ENCODE data around the gene PATL2. TPM values are rescaled to one million over a fixed set of nuclear protein-coding genes. Genes with fewer than 3 reads are reported as not detected.
"Not testable (repeated sequence)": the region's sequence is repeated elsewhere in the genome, so short reads cannot be mapped to it uniquely, and the experiment has no call there.

PATL2 gene
- total RNA-seq, 1 donor from 2014 or later, result not detected

DNA sequence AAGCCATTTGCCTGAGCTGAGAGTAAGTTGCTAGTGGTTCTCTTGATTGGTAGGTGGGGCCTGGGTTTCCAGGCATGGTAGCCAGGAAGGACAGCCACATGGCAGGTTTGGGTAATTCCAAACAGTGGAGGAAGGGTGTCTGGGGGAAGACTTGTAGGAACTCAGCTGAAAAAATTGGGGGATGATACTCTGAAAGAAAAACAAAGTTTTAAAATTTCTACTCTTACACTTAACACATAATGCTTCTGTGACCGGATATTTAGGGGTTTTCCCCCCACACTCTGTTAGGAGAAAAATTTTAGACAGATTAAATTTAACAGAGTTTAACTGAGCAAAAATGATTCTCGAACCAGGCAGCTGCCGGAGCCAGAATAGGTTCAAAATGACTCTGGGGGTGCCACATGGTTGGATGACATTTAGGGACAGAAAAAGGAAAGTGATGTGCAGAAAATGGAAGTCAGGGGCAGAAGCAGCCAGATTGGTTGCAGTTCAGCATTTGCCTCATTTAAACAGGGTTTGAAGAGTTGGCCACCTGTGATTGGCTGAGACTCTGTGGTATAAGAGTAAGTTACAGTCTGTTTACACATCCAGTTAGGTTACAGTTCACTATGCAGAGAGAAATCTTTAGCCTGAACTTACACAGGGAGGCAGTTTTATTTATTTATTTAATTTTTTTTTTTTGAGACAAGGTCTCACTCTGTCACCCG is 8.3 kb upstream of the PATL2 start:
- DNase-seq (ENCODE audit: low read depth in 2 of 2), result no peak

DNA sequence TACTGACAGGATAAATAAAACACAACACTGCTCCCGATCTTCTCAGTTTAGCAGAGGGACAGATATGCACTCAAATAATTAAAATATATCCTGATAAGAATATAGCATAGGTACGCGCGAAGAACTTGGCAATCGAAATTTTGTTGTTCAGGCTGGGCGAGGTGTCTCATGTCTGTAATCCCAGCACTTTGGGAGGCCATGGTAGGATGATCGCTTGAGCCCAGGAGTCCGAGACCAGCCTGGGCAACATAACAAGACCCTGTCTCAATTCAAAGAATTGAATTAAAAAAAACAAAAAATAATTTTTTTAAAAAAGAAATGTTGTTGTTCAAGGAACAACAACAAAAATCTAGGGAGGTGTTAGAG is 7.8 kb upstream of the PATL2 start:
- no peak for DNase-seq (ENCODE audit: low read depth in 2 of 2)

DNA sequence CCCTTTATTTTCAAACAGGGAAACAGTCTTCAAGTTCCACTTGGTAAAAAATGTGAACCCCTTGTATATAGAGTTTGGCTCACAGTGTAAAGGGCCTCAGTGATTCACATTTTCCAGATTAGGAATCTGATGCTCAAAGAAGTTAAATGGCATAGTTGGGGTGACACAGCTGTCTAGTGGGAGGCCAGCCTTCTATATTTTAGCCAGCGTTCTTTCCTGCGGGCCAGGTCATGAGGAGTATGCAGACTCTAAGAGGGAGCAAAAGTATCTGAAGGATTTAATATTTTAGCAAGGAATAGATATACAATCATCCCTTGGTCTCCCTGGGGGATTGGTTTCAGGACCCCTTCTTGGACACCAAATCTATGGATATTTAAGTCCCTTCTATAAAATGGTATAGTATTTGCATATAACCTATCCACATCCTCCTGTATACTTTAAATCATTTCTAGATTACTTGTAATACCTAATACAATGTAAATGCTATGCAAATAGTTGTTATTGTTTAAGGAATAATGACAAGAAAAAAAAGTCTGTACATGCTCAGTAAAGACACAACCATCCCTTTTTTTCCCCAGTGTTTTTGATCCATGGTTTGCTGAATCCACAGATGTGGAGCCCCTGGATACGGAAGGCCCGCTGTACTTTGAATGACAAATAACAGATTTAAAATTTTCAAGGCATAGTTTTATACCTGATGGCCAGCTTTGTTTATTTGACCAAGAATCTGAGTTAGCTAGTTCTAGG is 7.2 kb upstream of the PATL2 start:
- no peak for DNase-seq (ENCODE audit: low read depth in 2 of 2)

DNA sequence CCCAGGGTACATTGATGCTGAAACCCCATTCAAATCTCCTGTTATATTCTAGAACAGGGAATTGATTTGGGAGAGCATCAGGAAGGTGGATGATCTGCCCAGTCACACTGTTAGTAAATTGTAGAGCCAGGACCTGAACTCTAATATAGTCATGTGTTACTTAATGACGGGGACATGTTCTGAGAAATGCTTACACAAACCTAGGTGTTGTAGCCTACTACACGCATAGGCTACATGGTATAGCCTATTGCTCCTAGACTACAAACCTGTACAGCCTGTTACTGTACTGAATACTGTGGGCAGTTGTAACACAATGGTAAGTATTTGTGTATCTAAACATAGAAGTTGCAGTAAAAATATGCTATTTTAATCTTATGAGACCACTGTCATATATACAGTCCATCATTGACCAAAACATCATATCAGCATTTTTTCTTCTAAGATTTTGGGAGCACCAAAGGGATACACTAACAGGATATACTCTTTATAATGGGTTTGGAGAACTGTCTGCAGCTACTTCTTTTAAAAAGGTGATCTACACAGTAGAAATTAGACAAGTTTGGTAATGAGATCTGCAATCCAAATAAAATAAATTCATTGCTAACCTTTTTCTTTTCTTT is 6.0 kb upstream of the PATL2 start:
- DNase-seq (ENCODE audit: low read depth in 2 of 2), result no peak

DNA sequence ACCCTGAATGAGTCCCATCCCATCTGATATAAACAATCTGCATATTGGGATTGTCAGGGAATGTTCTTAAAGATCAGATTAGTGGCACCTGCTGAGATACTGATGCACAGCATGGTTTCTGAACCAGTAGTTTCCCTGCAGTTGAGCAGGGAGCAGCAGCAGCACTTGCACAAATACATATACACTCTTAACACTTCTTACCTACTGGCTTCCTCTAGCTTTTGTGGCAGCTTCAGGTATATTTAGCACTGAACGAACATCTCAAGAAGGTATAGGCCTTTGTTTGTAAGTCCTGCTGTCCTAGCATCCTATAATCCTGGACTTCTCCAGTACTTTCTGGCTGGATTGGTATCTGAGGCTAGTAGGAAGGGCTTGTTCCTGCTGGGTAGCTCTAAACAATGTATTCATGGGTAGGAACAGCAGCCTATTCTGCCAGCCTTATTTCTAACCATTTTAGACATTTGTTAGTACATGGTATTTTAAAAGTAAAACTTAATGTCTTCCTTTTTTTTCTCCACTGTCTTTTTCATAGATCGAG is 4.7 kb upstream of the PATL2 start:
- DNase-seq (ENCODE audit: low read depth in 2 of 2), result no peak

DNA sequence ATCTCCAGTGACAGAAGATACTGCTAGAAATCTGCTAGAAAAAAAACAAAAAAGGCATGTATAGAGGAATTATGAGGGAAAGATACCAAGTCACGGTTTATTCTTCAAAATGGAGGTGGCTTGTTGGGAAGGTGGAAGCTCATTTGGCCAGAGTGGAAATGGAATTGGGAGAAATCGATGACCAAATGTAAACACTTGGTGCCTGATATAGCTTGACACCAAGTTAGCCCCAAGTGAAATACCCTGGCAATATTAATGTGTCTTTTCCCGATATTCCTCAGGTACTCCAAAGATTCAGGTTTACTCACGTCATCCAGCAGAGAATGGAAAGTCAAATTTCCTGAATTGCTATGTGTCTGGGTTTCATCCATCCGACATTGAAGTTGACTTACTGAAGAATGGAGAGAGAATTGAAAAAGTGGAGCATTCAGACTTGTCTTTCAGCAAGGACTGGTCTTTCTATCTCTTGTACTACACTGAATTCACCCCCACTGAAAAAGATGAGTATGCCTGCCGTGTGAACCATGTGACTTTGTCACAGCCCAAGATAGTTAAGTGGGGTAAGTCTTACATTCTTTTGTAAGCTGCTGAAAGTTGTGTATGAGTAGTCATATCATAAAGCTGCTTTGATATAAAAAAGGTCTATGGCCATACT is 4.1 kb upstream of the PATL2 start:
- no peak for DNase-seq (ENCODE audit: low read depth in 2 of 2)

DNA sequence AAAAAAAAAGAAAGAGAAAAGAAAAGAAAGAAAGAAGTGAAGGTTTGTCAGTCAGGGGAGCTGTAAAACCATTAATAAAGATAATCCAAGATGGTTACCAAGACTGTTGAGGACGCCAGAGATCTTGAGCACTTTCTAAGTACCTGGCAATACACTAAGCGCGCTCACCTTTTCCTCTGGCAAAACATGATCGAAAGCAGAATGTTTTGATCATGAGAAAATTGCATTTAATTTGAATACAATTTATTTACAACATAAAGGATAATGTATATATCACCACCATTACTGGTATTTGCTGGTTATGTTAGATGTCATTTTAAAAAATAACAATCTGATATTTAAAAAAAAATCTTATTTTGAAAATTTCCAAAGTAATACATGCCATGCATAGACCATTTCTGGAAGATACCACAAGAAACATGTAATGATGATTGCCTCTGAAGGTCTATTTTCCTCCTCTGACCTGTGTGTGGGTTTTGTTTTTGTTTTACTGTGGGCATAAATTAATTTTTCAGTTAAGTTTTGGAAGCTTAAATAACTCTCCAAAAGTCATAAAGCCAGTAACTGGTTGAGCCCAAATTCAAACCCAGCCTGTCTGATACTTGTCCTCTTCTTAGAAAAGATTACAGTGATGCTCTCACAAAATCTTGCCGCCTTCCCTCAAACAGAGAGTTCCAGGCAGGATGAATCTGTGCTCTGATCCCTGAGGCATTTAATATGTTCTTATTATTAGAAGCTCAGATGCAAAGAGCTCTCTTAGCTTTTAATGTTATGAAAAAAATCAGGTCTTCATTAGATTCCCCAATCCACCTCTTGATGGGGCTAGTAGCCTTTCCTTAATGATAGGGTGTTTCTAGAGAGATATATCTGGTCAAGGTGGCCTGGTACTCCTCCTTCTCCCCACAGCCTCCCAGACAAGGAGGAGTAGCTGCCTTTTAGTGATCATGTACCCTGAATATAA is 2.2 kb upstream of the PATL2 start:
- DNase-seq (ENCODE audit: low read depth in 2 of 2), result peak; percentile 50 to 52

DNA sequence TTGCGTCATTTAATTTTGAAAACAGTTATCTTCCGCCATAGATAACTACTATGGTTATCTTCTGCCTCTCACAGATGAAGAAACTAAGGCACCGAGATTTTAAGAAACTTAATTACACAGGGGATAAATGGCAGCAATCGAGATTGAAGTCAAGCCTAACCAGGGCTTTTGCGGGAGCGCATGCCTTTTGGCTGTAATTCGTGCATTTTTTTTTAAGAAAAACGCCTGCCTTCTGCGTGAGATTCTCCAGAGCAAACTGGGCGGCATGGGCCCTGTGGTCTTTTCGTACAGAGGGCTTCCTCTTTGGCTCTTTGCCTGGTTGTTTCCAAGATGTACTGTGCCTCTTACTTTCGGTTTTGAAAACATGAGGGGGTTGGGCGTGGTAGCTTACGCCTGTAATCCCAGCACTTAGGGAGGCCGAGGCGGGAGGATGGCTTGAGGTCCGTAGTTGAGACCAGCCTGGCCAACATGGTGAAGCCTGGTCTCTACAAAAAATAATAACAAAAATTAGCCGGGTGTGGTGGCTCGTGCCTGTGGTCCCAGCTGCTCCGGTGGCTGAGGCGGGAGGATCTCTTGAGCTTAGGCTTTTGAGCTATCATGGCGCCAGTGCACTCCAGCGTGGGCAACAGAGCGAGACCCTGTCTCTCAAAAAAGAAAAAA is 1.4 kb upstream of the PATL2 start:
- DNase-seq (ENCODE audit: low read depth in 2 of 2), result peak; percentile 73 to 92

DNA sequence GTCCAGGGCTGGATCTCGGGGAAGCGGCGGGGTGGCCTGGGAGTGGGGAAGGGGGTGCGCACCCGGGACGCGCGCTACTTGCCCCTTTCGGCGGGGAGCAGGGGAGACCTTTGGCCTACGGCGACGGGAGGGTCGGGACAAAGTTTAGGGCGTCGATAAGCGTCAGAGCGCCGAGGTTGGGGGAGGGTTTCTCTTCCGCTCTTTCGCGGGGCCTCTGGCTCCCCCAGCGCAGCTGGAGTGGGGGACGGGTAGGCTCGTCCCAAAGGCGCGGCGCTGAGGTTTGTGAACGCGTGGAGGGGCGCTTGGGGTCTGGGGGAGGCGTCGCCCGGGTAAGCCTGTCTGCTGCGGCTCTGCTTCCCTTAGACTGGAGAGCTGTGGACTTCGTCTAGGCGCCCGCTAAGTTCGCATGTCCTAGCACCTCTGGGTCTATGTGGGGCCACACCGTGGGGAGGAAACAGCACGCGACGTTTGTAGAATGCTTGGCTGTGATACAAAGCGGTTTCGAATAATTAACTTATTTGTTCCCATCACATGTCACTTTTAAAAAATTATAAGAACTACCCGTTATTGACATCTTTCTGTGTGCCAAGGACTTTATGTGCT is 721 bp upstream of the PATL2 start:
- DNase-seq (ENCODE audit: low read depth in 2 of 2), result peak; percentile 51 to 59

DNA sequence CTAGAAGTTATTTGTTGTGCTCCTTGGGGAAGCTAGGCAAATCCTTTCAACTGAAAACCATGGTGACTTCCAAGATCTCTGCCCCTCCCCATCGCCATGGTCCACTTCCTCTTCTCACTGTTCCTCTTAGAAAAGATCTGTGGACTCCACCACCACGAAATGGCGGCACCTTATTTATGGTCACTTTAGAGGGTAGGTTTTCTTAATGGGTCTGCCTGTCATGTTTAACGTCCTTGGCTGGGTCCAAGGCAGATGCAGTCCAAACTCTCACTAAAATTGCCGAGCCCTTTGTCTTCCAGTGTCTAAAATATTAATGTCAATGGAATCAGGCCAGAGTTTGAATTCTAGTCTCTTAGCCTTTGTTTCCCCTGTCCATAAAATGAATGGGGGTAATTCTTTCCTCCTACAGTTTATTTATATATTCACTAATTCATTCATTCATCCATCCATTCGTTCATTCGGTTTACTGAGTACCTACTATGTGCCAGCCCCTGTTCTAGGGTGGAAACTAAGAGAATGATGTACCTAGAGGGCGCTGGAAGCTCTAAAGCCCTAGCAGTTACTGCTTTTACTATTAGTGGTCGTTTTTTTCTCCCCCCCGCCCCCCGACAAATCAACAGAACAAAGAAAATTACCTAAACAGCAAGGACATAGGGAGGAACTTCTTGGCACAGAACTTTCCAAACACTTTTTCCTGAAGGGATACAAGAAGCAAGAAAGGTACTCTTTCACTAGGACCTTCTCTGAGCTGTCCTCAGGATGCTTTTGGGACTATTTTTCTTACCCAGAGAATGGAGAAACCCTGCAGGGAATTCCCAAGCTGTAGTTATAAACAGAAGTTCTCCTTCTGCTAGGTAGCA is 657 bp downstream of the PATL2 start:
- peak; percentile 73 to 74 for DNase-seq (ENCODE audit: low read depth in 2 of 2)

DNA sequence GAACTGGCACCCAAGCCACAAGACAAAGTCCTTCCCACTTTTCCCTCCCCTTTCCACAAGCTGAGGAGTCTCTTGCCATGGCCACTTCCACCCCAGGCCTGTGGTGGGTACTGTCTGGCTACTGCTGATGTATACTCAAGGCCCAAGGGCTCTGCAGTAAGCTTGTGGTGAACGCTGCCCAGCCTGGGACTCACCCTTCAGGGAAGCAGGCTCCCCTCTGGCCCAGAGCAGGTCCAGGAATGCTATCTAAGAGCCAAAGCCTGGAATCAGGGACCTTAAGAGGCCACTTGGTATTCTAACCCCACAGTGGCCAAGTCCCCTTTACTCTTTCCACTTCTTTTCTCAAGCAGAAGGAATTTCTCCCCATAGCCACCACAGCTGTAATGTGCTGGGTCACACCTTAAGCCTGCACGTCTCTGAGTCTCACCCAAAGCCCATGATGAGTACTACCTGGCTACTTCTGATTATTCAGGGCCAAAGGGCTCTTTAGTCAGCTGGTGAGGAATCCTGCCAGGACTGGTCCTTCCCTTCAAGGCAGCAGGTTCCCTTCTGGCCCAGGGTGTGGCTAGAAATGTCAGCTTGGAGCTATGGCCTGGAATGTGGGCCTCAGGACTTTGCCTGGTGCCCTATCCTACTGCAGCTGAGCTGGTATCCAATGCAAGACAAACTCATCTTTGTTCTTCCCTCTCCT is 4.0 kb downstream of the PATL2 start:
- no peak for DNase-seq (ENCODE audit: low read depth in 2 of 2)

DNA sequence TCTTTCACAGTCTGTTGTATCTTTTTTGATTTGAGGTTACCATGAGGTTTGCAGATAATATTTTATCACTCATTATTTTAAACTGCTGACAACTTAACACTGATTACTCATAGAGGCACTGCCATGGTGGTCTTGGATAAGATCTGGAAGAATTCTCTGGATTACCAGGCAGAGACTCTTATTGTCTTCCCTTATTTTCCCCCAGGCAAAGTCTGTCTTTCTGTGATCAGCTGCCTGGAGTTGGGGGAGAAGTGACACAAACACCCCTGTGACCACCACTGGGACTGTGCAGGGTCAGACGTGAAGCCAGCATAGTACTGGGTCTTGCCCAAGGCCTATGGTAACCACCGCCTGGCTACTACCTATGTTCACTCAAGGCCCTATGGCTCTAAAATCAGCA is 4.7 kb downstream of the PATL2 start:
- DNase-seq (ENCODE audit: low read depth in 2 of 2), result no peak

DNA sequence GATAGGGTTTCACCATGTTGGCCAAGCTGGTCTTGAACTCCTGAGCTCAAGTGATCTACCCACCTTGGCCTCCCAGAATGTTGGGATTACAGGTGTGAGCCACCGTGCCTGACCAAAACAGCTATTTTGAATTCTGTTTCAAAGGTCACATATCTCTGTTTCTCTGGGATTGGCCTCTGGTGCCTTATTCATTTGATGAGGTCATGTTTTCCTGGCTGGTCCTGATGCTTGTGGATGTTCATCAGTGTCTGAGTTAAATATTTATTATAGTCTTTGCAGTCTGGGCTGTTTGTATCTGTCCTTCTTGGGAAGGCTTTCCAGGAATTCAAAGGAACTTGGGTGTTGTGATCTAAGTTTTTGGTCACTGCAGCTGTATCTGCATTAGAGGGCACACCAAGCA is 5.1 kb downstream of the PATL2 start:
- no peak for DNase-seq (ENCODE audit: low read depth in 2 of 2)

DNA sequence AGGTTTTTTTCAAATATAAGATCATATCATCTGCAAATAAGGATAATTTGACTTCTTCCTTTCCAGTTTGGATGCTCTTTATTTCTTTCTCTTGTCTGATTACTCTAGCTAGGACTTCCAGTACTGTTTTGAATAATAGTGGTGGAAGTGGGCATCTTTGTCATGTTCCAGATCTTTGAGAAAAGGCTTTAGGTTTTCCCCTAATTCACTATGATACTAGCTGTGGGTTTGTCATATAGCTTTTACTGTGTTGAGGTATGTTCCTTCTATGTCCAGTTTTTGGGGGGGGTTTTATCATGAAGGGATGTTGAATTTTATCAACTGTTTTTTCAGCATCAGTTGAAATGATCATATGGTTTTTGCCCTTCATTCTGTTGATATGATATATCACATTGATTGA is 10.4 kb downstream of the PATL2 start:
- DNase-seq (ENCODE audit: low read depth in 2 of 2), result not testable (repeated sequence)

DNA sequence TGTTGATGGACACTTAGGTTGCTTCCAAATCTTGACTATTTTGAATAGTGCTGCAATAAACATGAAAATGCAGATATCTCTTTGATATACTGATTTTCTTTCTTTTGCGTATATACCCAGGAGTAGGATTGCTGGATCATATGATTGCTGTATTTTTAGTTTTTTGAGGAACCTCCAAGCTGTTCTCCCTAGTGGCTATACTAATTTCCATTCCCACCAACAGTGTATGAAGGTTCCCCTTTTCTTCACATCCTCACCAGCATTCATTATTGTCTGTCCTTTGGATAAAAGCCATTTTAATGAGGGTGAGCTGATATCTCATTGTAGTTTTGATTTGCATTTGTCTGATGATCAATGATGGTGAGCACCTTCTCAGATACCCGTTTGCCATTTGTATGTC is 12.5 kb downstream of the PATL2 start:
- DNase-seq (ENCODE audit: low read depth in 2 of 2), result no peak

DNA sequence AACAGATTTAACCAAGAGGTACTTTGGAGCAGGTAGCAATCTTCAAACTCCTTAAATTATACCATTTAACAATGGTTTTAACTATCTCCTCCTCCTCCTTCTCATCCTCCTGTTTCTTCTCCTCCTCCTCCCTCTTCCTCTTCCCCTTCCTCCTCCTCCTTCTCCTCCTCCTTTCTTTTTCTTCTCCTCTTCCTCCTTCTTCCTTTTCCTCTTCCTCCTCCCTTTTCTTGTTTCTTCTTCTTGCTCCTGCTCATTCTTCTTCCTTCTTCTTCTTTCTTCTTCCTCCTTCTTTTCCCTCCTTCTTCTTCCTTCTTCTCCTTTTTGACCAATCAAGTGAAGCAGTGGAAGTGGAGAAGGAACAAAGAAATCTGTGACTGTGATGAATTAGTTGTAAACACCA is 14.1 kb downstream of the PATL2 start:
- no peak for DNase-seq (ENCODE audit: low read depth in 2 of 2)

DNA sequence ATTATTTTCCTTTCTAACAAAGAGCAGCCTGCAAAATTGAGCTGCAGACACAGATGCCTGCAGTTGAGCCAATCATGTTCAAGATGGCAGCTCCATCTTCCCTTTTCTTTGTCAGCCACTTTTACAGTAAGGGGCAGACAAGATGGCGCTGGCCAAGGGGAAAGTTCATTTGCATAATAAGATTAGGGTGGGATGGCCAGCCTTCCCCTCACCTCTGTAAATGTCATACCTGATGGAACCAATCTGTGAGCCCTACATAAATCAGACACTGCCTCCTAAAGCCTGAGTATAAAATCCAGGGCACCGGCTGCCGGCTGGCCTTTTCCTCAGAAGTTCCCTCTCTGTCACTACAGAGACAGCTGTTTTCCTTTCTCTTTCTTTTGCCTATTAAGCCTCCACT is 15.8 kb downstream of the PATL2 start:
- no peak for DNase-seq (ENCODE audit: low read depth in 2 of 2)

DNA sequence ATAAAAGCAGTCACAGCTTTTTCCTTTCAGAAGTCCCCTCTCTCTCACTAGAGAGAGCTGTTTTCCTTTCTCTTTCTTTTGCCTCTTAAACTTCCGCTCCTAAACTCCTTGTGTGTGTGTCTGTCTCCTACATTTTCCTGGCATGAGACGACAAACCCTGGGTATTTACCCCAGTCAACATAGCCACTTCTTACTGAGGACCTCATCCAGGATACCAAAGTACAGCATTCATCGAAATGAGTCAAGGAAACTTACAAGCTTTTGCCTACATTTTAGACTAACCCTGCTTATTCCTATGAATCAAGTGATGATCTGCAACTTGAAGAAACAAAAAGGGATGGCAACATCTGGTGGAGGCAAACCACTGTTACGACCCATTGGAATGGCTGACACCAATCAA is 16.7 kb downstream of the PATL2 start:
- no peak for DNase-seq (ENCODE audit: low read depth in 2 of 2)

All from lung microvascular endothelial cell (primary cell).